Neuronal stem cell (in vitro differentiated cells): ENCODE results near the gene SLC17A7.

Source experiments
- DNase-seq: peaks from one replicate; pipeline ENCODE4 v3.0.0-alpha.2; 2013; ENCODE audit warnings: low spot score
- H2AFZ ChIP-seq: one replicate; pipeline ENCODE4 v1.6.1; 2013; ENCODE audit warnings: mild to moderate bottlenecking, low read length, inconsistent platforms
- H2AK5ac ChIP-seq: 2 replicates; pipeline ENCODE4 v1.6.1; 2013; ENCODE audit warnings: low read depth, mild to moderate bottlenecking, inconsistent platforms, low read length, moderate library complexity, mixed read lengths
- H2BK120ac ChIP-seq: 2 replicates; pipeline ENCODE4 v1.6.1; 2013; ENCODE audit warnings: low read depth, mild to moderate bottlenecking, inconsistent platforms, low read length, moderate library complexity, mixed read lengths
- H2BK12ac ChIP-seq: one replicate; pipeline ENCODE4 v1.6.1; 2013; ENCODE audit warnings: low read length, inconsistent platforms
- H2BK15ac ChIP-seq: 2 replicates; pipeline ENCODE4 v1.6.1; 2013; ENCODE audit warnings: mild to moderate bottlenecking, low read length, inconsistent platforms, mixed read lengths
- H2BK5ac ChIP-seq: one replicate; pipeline ENCODE4 v1.6.1; 2013; ENCODE audit warnings: inconsistent platforms, mild to moderate bottlenecking, low read length, moderate library complexity
- H3K14ac ChIP-seq: one replicate; pipeline ENCODE4 v1.6.1; 2013; ENCODE audit warnings: low read length, inconsistent platforms
- H3K18ac ChIP-seq: 2 replicates; pipeline ENCODE4 v1.6.1; 2013; ENCODE audit warnings: low read length, inconsistent platforms
- H3K23ac ChIP-seq: 2 replicates; pipeline ENCODE4 v1.6.1; 2013; ENCODE audit warnings: low read depth, mild to moderate bottlenecking, mixed read lengths, low read length, inconsistent platforms; ENCODE audit not compliant: poor library complexity
- H3K27ac ChIP-seq: replicated peaks from 3 replicates; pipeline ENCODE4 v1.5.1; 2013; ENCODE audit warnings: low read length, inconsistent platforms
- H3K27me3 ChIP-seq, 3 experiments: 2 replicates each; pipeline ENCODE4 v1.6.1; 2013; ENCODE audit warnings: low read length in 3 of 3, mild to moderate bottlenecking in 2 of 3, inconsistent platforms in 1 of 3, low read depth in 1 of 3, mixed read lengths in 1 of 3, moderate library complexity in 1 of 3; ENCODE audit not compliant: control insufficient read depth in 3 of 3, insufficient read depth in 3 of 3
- H3K36me3 ChIP-seq, 2 donors: replicated peaks in 1 of 2; 2 replicates each; pipeline ENCODE4 v1.6.1; 2013; ENCODE audit warnings: low read length in 2 of 2; ENCODE audit not compliant: control insufficient read depth in 2 of 2, insufficient read depth in 2 of 2
- H3K4ac ChIP-seq: 2 replicates; pipeline ENCODE4 v1.6.1; 2013; ENCODE audit warnings: inconsistent platforms, mild to moderate bottlenecking, low read length, moderate library complexity
- H3K4me1 ChIP-seq, 2 donors: 1 replicate in 1 of 2; 2 replicates in 1 of 2; pipeline ENCODE4 v1.6.1; 2013; ENCODE audit warnings: low read length in 2 of 2, low read depth in 1 of 2; ENCODE audit not compliant: control insufficient read depth in 2 of 2, insufficient read depth in 1 of 2
- H3K4me2 ChIP-seq: one replicate; pipeline ENCODE4 v1.6.1; 2013; ENCODE audit warnings: mild to moderate bottlenecking, low read length, inconsistent platforms; ENCODE audit not compliant: insufficient read depth, poor library complexity, severe bottlenecking
- H3K4me3 ChIP-seq, 2 donors: 2 replicates each; pipeline ENCODE4 v1.5.1; 2013; ENCODE audit warnings: low read length in 2 of 2, mild to moderate bottlenecking in 2 of 2, inconsistent platforms in 1 of 2, moderate library complexity in 1 of 2
- H3K79me1 ChIP-seq: one replicate; pipeline ENCODE4 v1.6.1; 2013; ENCODE audit warnings: low read depth, mild to moderate bottlenecking, inconsistent platforms, low read length, moderate library complexity
- H3K9ac ChIP-seq: one replicate; pipeline ENCODE4 v1.6.1; 2013; ENCODE audit warnings: mild to moderate bottlenecking, low read depth, low read length, inconsistent platforms; ENCODE audit not compliant: poor library complexity
- H3K9me3 ChIP-seq, 2 donors: replicated peaks in 1 of 2; 2 replicates each; pipeline versions ENCODE3 to v1.6.1; 2013; ENCODE audit warnings: low read length in 2 of 2, mild to moderate bottlenecking in 2 of 2, inconsistent platforms in 1 of 2, low read depth in 1 of 2, mixed read lengths in 1 of 2, moderate library complexity in 1 of 2; ENCODE audit not compliant: control insufficient read depth in 2 of 2, insufficient read depth in 1 of 2
- H4K8ac ChIP-seq: one replicate; pipeline ENCODE4 v1.6.1; 2013; ENCODE audit warnings: low read depth, mild to moderate bottlenecking, inconsistent platforms, low read length, moderate library complexity
- H4K91ac ChIP-seq: one replicate; pipeline ENCODE4 v1.6.1; 2013; ENCODE audit warnings: low read length, low read depth, mild to moderate bottlenecking, inconsistent platforms; ENCODE audit not compliant: poor library complexity
- WGBS, 2 donors: extraction: QIAGEN DNeasy Blood & Tissue Kit; methylation state at CpG; one replicate each; pipeline ENCODE4 v1.1.7; 2013; ENCODE audit warnings: missing lambda C conversion rate in 2 of 2, mixed read lengths in 1 of 2; ENCODE audit not compliant: insufficient read length in 2 of 2, insufficient replicate concordance in 1 of 2; ENCODE audit errors: extremely low coverage in 2 of 2; 5-methylcytosine and 5-hydroxymethylcytosine counted together

The SLC17A7 gene

DNA sequence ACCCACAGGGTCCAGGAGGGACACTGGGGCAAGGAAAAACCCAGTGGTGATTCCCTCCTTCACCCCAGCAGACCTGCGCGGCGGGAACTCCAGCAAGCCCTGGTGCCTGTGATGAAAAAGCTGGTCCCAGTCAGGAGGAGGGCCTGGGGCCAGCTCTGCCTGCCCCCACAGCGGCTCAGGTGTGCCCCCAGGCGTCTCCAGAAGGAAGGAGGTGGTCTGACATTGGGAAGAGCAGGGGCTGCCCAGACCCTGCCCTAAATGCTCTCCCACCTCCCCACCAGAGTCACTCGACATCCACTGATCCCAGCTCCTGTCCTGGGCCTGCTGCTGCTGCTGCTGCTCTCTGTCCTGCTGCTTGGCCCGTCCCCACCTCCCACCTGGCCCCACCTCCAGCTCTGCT is 24.2 kb downstream of the SLC17A7 start:
- Histone ChIP-seq H3K4me2 (no peak overlapping the region), H3K27ac (no peak overlapping the region), H3K9ac (no peak overlapping the region), H4K8ac (peak overlapping the region; percentile 88), H2AFZ (no peak overlapping the region), H3K18ac (peak overlapping the region; percentile 72), H2BK12ac (no peak overlapping the region), H2BK15ac (peak overlapping the region; percentile 70), H3K27me3 (peaks cover 0 to 88% (median 12%) of the 10 kb centered on the region in 3 experiments), H3K14ac (no peak overlapping the region), H2AK5ac (peak overlapping the region; percentile 69), H3K4me3 (no peak overlapping the region), H3K79me1 (peaks cover 1% of the 10 kb centered on the region), H3K36me3 (no peaks in the 10 kb centered on the region), H4K91ac (no peak overlapping the region), H3K4ac (peak overlapping the region; percentile 38), H2BK120ac (no peak overlapping the region), H3K23ac (peak overlapping the region; percentile 34), H2BK5ac (no peak overlapping the region), H3K9me3 (no peaks in the 10 kb centered on the region), H3K4me1 (peaks cover 0 to 19% of the 10 kb centered on the region in 2 donors)
- no CpG with 5 or more reads among the region's 7 CpGs for WGBS, 2 donors
- DNase-seq = no peak

DNA sequence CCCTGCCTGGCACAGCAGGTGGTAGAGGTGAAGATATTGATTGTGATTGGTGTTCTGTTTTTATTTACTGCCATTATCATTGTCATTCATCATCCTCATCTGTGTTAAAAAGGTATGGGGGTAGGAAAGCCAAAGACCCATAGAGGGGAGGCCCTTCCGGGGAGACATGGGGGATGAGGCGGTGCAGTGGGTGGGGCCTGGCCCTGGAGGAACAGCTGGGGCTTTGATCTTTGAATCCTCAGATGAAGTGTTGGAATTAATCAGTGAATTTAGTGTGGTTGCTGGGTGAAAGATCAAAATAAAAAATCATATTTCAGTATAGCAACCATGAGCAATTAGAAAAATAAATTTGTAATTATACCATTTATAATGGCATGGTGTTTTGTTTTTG is 25.5 kb downstream of the SLC17A7 start:
- Histone ChIP-seq H2BK15ac (peak overlapping the region; percentile 79), H4K8ac (no peak overlapping the region), H2BK120ac (no peak overlapping the region), H4K91ac (no peak overlapping the region), H3K36me3 (no peaks in the 10 kb centered on the region), H2AK5ac (peak overlapping the region; percentile 86), H3K4me3 (no peak overlapping the region), H3K9ac (no peak overlapping the region), H3K4ac (no peak overlapping the region), H2BK5ac (no peak overlapping the region), H3K4me1 (peaks cover 0 to 24% of the 10 kb centered on the region in 2 donors), H3K23ac (no peak overlapping the region), H3K79me1 (peaks cover 1% of the 10 kb centered on the region), H3K4me2 (no peak overlapping the region), H3K27ac (no peak overlapping the region), H2BK12ac (no peak overlapping the region), H3K27me3 (peaks cover 0 to 86% (median 2%) of the 10 kb centered on the region in 3 experiments), H3K18ac (no peak overlapping the region), H3K14ac (no peak overlapping the region), H2AFZ (no peak overlapping the region), H3K9me3 (no peaks in the 10 kb centered on the region)
- no CpG with 5 or more reads among the region's 2 CpGs for WGBS, 2 donors
- no peak for DNase-seq

DNA sequence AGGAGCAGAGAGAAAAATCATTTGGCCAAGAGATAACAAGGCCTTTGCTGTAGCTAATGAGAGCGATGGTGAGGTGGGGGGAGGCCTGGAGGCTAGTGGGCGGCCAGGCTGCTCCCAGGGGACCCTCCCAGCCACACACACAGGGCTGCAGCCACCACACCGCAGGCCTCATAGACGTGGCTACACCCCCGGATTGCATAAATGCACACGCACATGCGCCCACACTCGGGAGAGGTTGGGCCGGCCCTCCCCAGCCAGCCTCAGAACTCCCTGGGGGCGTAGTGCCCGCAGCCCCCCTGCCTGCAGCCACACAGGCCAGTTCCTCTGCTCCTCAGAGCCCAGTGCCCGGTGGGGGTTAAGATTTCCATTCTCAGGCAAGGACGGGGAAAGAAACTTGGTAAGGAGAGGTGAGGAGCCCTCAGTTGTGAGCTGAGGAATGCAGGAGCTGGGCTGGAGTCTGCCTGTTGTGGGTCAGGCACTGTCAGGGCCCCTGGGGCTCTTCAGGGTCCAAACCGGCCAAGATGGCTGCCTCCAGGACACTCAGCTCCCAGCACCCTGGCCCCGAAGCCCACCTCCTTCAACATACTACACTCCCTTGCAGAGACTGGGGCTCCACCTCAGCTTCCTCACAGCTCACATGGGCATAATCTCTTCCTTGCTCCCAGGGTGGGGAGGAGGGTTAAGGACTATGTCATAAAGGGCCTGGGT is 26.1 kb downstream of the SLC17A7 start:
- Histone ChIP-seq H3K4me3 (no peak overlapping the region), H2AFZ (peak overlapping the region; percentile 69), H4K8ac (no peak overlapping the region), H3K36me3 (no peaks in the 10 kb centered on the region), H4K91ac (peak overlapping the region; percentile 46), H3K27ac (no peak overlapping the region), H3K4me2 (no peak overlapping the region), H3K18ac (peak overlapping the region; percentile 87), H3K27me3 (peaks cover 0 to 80% (median 0%) of the 10 kb centered on the region in 3 experiments), H3K79me1 (peaks cover 1% of the 10 kb centered on the region), H3K23ac (peak overlapping the region; percentile 34), H3K9ac (peak overlapping the region; percentile 63), H3K9me3 (no peaks in the 10 kb centered on the region), H3K4ac (peak overlapping the region; percentile 86), H2BK120ac (peak overlapping the region; percentile 36), H3K4me1 (peaks cover 0 to 24% of the 10 kb centered on the region in 2 donors), H2BK5ac (peak overlapping the region; percentile 90), H2BK12ac (peak overlapping the region; percentile 93), H2AK5ac (peak overlapping the region; percentile 86), H2BK15ac (peak overlapping the region; percentile 79), H3K14ac (no peak overlapping the region)
- no CpG with 5 or more reads among the region's 15 CpGs for WGBS, 2 donors
- no peak for DNase-seq

DNA sequence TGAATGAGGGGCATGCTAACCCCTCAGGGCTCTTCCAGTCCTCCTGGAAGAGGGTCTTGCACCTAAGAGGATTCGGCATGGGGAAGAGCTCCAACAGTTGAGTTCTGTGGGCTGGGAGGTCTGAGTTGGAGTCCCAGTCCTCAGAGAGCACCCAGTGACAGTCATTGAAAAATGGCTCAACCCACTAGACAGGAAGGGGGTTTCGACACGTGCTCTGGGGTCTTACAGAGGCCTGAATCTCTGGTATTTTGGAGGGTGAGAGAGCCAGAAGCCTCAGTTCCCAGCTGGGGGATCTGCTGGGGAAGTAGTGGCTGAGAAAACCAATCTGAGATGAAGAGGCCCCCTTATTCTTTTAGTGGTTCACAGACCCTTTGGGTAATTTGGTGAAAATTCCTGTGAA is 27.1 kb downstream of the SLC17A7 start:
- H3K79me1 ChIP-seq = peaks cover 1% of the 10 kb centered on the region
- H3K27me3 ChIP-seq = peaks cover 0 to 76% (median 0%) of the 10 kb centered on the region in 3 experiments
- H2BK12ac ChIP-seq = peak overlapping the region; percentile 93
- H3K9ac ChIP-seq = no peak overlapping the region
- H3K4ac ChIP-seq = no peak overlapping the region
- H3K23ac ChIP-seq = no peak overlapping the region
- peak overlapping the region; percentile 82 for H2AK5ac ChIP-seq
- H4K8ac ChIP-seq = no peak overlapping the region
- H3K9me3 ChIP-seq = no peaks in the 10 kb centered on the region
- H2BK15ac ChIP-seq = no peak overlapping the region
- H3K4me3 ChIP-seq = no peak overlapping the region
- H3K27ac ChIP-seq = no peak overlapping the region
- peak overlapping the region; percentile 55 for H2BK5ac ChIP-seq
- peak overlapping the region; percentile 11 for H4K91ac ChIP-seq
- H2AFZ ChIP-seq = no peak overlapping the region
- peak overlapping the region; percentile 87 for H3K18ac ChIP-seq
- H3K14ac ChIP-seq = no peak overlapping the region
- no peaks in the 10 kb centered on the region for H3K36me3 ChIP-seq
- H3K4me1 ChIP-seq = peaks cover 0 to 24% of the 10 kb centered on the region in 2 donors
- WGBS, 2 donors = no CpG with 5 or more reads among the region's 3 CpGs
- H3K4me2 ChIP-seq = no peak overlapping the region
- H2BK120ac ChIP-seq = no peak overlapping the region
- DNase-seq = no peak
